HG03135 (cell line): ENCODE results near the gene NUP214.

Source experiments
- ATAC-seq: cut with Tn5 transposase; IDR thresholded peaks from one replicate; pipeline ENCODE4 v1.9.1; 2021; ENCODE audit warnings: mild to moderate bottlenecking, moderate library complexity; ENCODE audit not compliant: unreplicated experiment

NUP214 gene

GRCh38 chr9:131274674-131275331 is 149.4 kb downstream of the NUP214 start:
- ATAC-seq, result no peak

GRCh38 chr9:131275332-131276093 is 150.1 kb downstream of the NUP214 start:
- no peak for ATAC-seq

- ATAC-seq, result no peak
Measured at GRCh38 chr9:131276094-131276888, 150.9 kb downstream of the NUP214 start, which contains the start of gene FAM78A. Gene FAM78A, minus strand, starts transcription at chr9:131276510. Its CDS starts 331 bp downstream, at chr9:131276179.

GRCh38 chr9:131276891-131277286 is 151.5 kb downstream of the NUP214 start:
- no peak for ATAC-seq

GRCh38 chr9:131277287-131277909 is 152.0 kb downstream of the NUP214 start:
- no peak for ATAC-seq

- ATAC-seq, result no peak
Measured at GRCh38 chr9:131277910-131278701, 152.7 kb downstream of the NUP214 start.

GRCh38 chr9:131278702-131279111 is 153.3 kb downstream of the NUP214 start:
- no peak for ATAC-seq

- ATAC-seq, result no peak
Measured at GRCh38 chr9:131279196-131279862, 153.9 kb downstream of the NUP214 start.

- ATAC-seq, result no peak
Measured at GRCh38 chr9:131279863-131280570, 154.6 kb downstream of the NUP214 start.

GRCh38 chr9:131280660-131281059 is 155.3 kb downstream of the NUP214 start:
- ATAC-seq, result no peak

- ATAC-seq, result no peak
Measured at GRCh38 chr9:131281119-131281965, 156.0 kb downstream of the NUP214 start.

- no peak for ATAC-seq
Measured at GRCh38 chr9:131282175-131282574, 156.8 kb downstream of the NUP214 start.

GRCh38 chr9:131282688-131283422 is 157.5 kb downstream of the NUP214 start:
- no peak for ATAC-seq
